HEK293 (cell line): Measurements from ENCODE around the gene WDR4.

Source experiments
- ZFP37 ChIP-seq: fragments of 450-650 bp; formaldehyde crosslinking; IDR thresholded peaks from 2 replicates; pipeline ENCODE4 v1.5.1; 2016; ENCODE audit warnings: missing biosample characterization, missing genetic modification characterization
- TF ChIP-seq, protein P1 (sequence below): fragments of 450-650 bp; formaldehyde crosslinking; IDR thresholded peaks from 2 replicates; pipeline ENCODE4 v1.5.1; 2016; ENCODE audit warnings: missing biosample characterization, missing genetic modification characterization

DNA sequence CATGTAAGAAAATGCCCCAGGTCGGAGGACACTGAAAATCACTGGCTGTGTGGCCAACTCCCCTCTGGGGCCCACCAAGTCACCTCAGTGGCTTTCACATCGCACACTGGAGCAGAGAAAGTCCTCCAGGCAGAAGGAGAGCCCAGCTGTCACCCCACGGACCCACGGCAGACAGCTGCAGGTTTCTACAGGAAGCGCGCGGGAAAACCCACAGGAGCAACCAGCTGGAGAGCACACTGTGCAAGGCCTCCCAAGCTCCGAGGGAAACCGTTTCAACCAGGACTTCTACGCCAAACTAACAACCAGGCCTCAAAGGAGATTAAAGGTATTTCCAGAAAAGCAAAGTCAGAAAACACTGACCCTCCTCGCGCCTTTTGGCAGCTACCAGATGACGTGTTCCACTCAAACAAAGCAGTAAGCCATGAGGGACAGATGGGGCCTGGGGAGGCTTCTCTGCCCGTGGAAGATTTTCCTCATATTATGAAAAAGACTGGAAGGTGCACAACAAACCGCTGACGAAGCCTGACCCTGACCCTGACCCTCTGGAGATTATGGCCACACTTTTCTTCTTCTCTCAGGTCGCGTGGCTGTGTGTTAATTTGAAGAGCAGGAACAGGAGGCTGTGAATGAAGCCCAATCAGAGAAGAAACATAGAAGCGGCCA, 21.0 kb downstream of the WDR4 start:
- TF ChIP-seq, protein P1, sequence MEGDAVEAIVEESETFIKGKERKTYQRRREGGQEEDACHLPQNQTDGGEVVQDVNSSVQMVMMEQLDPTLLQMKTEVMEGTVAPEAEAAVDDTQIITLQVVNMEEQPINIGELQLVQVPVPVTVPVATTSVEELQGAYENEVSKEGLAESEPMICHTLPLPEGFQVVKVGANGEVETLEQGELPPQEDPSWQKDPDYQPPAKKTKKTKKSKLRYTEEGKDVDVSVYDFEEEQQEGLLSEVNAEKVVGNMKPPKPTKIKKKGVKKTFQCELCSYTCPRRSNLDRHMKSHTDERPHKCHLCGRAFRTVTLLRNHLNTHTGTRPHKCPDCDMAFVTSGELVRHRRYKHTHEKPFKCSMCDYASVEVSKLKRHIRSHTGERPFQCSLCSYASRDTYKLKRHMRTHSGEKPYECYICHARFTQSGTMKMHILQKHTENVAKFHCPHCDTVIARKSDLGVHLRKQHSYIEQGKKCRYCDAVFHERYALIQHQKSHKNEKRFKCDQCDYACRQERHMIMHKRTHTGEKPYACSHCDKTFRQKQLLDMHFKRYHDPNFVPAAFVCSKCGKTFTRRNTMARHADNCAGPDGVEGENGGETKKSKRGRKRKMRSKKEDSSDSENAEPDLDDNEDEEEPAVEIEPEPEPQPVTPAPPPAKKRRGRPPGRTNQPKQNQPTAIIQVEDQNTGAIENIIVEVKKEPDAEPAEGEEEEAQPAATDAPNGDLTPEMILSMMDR, result no peak
- TF ChIP-seq ZFP37 (tag by site-specific recombination), result no peak
